Left ventricle myocardium inferior (tissue), 1 donor: ENCODE data around the gene GPR180. TPM values are rescaled to one million over a fixed set of nuclear protein-coding genes. Genes with fewer than 3 reads are reported as not detected.

Source experiments
- DNase-seq: peaks from one replicate; pipeline ENCODE4 v3.0.0-alpha.2; 2020
- H3K27ac ChIP-seq: fragments of 200-600 bp; replicated peaks from 2 replicates; pipeline ENCODE4 v1.8.0; 2021
- H3K27me3 ChIP-seq: fragments of 200-600 bp; 2 replicates; pipeline ENCODE4 v1.8.0; 2021; ENCODE audit warnings: low read depth
- H3K36me3 ChIP-seq: fragments of 200-600 bp; 2 replicates; pipeline ENCODE4 v1.8.0; 2021
- H3K4me1 ChIP-seq: fragments of 200-600 bp; 2 replicates; pipeline ENCODE4 v1.8.0; 2021
- H3K4me3 ChIP-seq: fragments of 200-600 bp; 2 replicates; pipeline ENCODE4 v1.8.0; 2021; ENCODE audit warnings: mild to moderate bottlenecking, moderate library complexity
- H3K9me3 ChIP-seq: fragments of 200-600 bp; replicated peaks from 2 replicates; pipeline ENCODE4 v1.8.0; 2021
- CTCF ChIP-seq: fragments of 200-600 bp; IDR thresholded peaks from 2 replicates; pipeline ENCODE4 v1.8.0; 2021; ENCODE audit warnings: antibody characterized with exemption, mild to moderate bottlenecking, borderline replicate concordance
- intact Hi-C: fragments of 100-400 bp; cut with micrococcal nuclease; formaldehyde crosslinking; loops from one replicate; pipeline ENCODE4 v1.11.0; 2022
- total RNA-seq: library from RNA; stranded (reverse); fragmentation: NEBNext Ultra II Directional; extraction: Animal tissue kit (Norgen Biotek cat#: 25700); gene quantifications from one replicate; pipeline ENCODE4 v1.2.1, GENCODE V29; 2021
- donor health status: DM: no; HTN: yes; CAD: no; lungs with severe emphysema.

The GPR180 gene
- total RNA-seq, 1 donor from 2014 or later = 3.6 TPM

GRCh38 chr13:94660695-94661326 lies 59.2 kb downstream of the GPR180 start:
- TF ChIP-seq CTCF = no peak
- no peaks in the 10 kb centered on the region for H3K36me3 ChIP-seq
- DNase-seq = no peak
- H3K4me3 ChIP-seq = no peak overlapping the region
- H3K27ac ChIP-seq = no peak overlapping the region
- intact Hi-C loops = no loop called here
- H3K9me3 ChIP-seq = peaks cover 18% of the 10 kb centered on the region
- no peaks in the 10 kb centered on the region for H3K4me1 ChIP-seq
- H3K27me3 ChIP-seq = peaks cover 45% of the 10 kb centered on the region

GRCh38 chr13:94661406-94661805 lies 59.7 kb downstream of the GPR180 start:
- intact Hi-C loops = no loop called here
- H3K4me1 ChIP-seq = no peaks in the 10 kb centered on the region
- TF ChIP-seq CTCF = no peak
- no peaks in the 10 kb centered on the region for H3K36me3 ChIP-seq
- H3K4me3 ChIP-seq = no peak overlapping the region
- peaks cover 51% of the 10 kb centered on the region for H3K27me3 ChIP-seq
- no peak overlapping the region for H3K27ac ChIP-seq
- peaks cover 12% of the 10 kb centered on the region for H3K9me3 ChIP-seq
- no peak for DNase-seq

GRCh38 chr13:94662274-94662945 lies 60.8 kb downstream of the GPR180 start:
- no peaks in the 10 kb centered on the region for H3K4me1 ChIP-seq
- TF ChIP-seq CTCF = no peak
- peaks cover 3% of the 10 kb centered on the region for H3K9me3 ChIP-seq
- no peak overlapping the region for H3K4me3 ChIP-seq
- intact Hi-C loops = no loop called here
- DNase-seq = no peak
- H3K27me3 ChIP-seq = peaks cover 61% of the 10 kb centered on the region
- H3K27ac ChIP-seq = no peak overlapping the region
- H3K36me3 ChIP-seq = no peaks in the 10 kb centered on the region

GRCh38 chr13:94664889-94665288 lies 63.2 kb downstream of the GPR180 start:
- no peak for DNase-seq
- H3K9me3 ChIP-seq = no peaks in the 10 kb centered on the region
- no peaks in the 10 kb centered on the region for H3K36me3 ChIP-seq
- H3K4me3 ChIP-seq = no peak overlapping the region
- TF ChIP-seq CTCF = no peak
- no peak overlapping the region for H3K27ac ChIP-seq
- intact Hi-C loops = no loop called here
- peaks cover 61% of the 10 kb centered on the region for H3K27me3 ChIP-seq
- H3K4me1 ChIP-seq = no peaks in the 10 kb centered on the region

- intact Hi-C loops = no loop called here
Measured at GRCh38 chr13:94666065-94666464, 64.4 kb downstream of the GPR180 start.

More at GRCh38 chr13:94666065-94666464, 64.4 kb downstream of the GPR180 start:
- H3K9me3 ChIP-seq = no peaks in the 10 kb centered on the region
- no peak overlapping the region for H3K27ac ChIP-seq
- peaks cover 61% of the 10 kb centered on the region for H3K27me3 ChIP-seq
- H3K4me1 ChIP-seq = no peaks in the 10 kb centered on the region
- no peak for DNase-seq
- H3K4me3 ChIP-seq = no peak overlapping the region
- no peaks in the 10 kb centered on the region for H3K36me3 ChIP-seq
- TF ChIP-seq CTCF = no peak
